HEK293T (cell line): Measurements from ENCODE around the gene WIPF2.
"Not testable (repeated sequence)": the region's sequence is repeated elsewhere in the genome, so short reads cannot be mapped to it uniquely, and the experiment has no call there.

ENCODE experiments used
- CTCF ChIA-PET: fragments of 350-600 bp; formaldehyde crosslinking; extraction: SDS; loops from one replicate; lab custom pipeline; 2021; ENCODE audit warnings: antibody characterized with exemption, inconsistent platforms; lab: Yijun Ruan, JAX
- POLR2A ChIA-PET: fragments of 350-600 bp; formaldehyde crosslinking; extraction: SDS; loops from one replicate; lab custom pipeline; 2020; ENCODE audit warnings: antibody characterized with exemption, inconsistent platforms; lab: Yijun Ruan, JAX
- DNase-seq: peaks from one replicate; pipeline ENCODE4 v3.0.0; 2012; ENCODE audit warnings: mixed read lengths; ENCODE audit errors: extremely low spot score
- ARNT ChIP-seq: fragments of 450-650 bp; IDR thresholded peaks from 2 replicates; pipeline ENCODE4 v1.6.1; 2017; ENCODE audit warnings: mild to moderate bottlenecking
- BHLHE40 ChIP-seq: fragments of 450-650 bp; IDR thresholded peaks from 2 replicates; pipeline ENCODE4 v1.6.1; 2016; ENCODE audit warnings: mild to moderate bottlenecking, moderate library complexity, borderline replicate concordance
- CTBP1 ChIP-seq: fragments of 450-650 bp; IDR thresholded peaks from 2 replicates; pipeline ENCODE4 v1.6.1; 2016; ENCODE audit warnings: borderline replicate concordance
- ELF4 ChIP-seq: fragments of 450-650 bp; IDR thresholded peaks from 2 replicates; pipeline ENCODE4 v1.6.1; 2017; ENCODE audit warnings: antibody characterized with exemption
- FOXA1 ChIP-seq: fragments of 450-650 bp; IDR thresholded peaks from 2 replicates; pipeline ENCODE4 v1.6.1; 2016; ENCODE audit warnings: mild to moderate bottlenecking
- FOXK2 ChIP-seq: fragments of 450-650 bp; IDR thresholded peaks from 2 replicates; pipeline ENCODE4 v1.6.1; 2016; ENCODE audit warnings: mild to moderate bottlenecking
- FOXM1 ChIP-seq: fragments of 450-650 bp; IDR thresholded peaks from 2 replicates; pipeline ENCODE4 v1.6.1; 2017; ENCODE audit warnings: mild to moderate bottlenecking, borderline replicate concordance
- HDGF ChIP-seq: fragments of 450-650 bp; IDR thresholded peaks from 2 replicates; pipeline ENCODE4 v1.6.1; 2017; ENCODE audit warnings: antibody characterized with exemption, borderline replicate concordance
- L3MBTL2 ChIP-seq: fragments of 450-650 bp; conservative IDR thresholded peaks from 2 replicates; pipeline ENCODE4 v1.6.1; 2016; ENCODE audit warnings: mild to moderate bottlenecking
- LEF1 ChIP-seq: fragments of 450-650 bp; IDR thresholded peaks from 2 replicates; pipeline ENCODE4 v1.6.1; 2017; ENCODE audit warnings: mild to moderate bottlenecking, borderline replicate concordance
- NFRKB ChIP-seq: fragments of 450-650 bp; IDR thresholded peaks from 2 replicates; pipeline ENCODE4 v1.6.1; 2016; ENCODE audit warnings: mild to moderate bottlenecking, moderate library complexity
- PKNOX1 ChIP-seq: fragments of 450-650 bp; IDR thresholded peaks from 2 replicates; pipeline ENCODE4 v1.6.1; 2016
- SP1 ChIP-seq: fragments of 450-650 bp; IDR thresholded peaks from 2 replicates; pipeline ENCODE4 v1.6.1; 2017
- SUZ12 ChIP-seq: fragments of 450-650 bp; IDR thresholded peaks from 2 replicates; pipeline ENCODE4 v1.6.1; 2016; ENCODE audit warnings: mild to moderate bottlenecking
- TARDBP ChIP-seq: fragments of 450-650 bp; IDR thresholded peaks from 2 replicates; pipeline ENCODE4 v1.6.1; 2016
- ZNF384 ChIP-seq: fragments of 450-650 bp; IDR thresholded peaks from 2 replicates; pipeline ENCODE4 v1.6.1; 2016

Gene WIPF2

GRCh38 chr17:40219594-40220338 lies 662 bp downstream of the WIPF2 start:
- TF ChIP-seq PKNOX1 (peak; percentile 87), L3MBTL2 (0 out of 2 replicates have a peak, but pooled peaks have one; percentile 45), TARDBP (no peak)
- POLR2A ChIA-PET, result interaction anchor here (0.5 to 2.9 kb wide), 15 partner anchors 10 to 292 kb away, joined by 3 to 31 read pairs (median 5); partner anchors contain the start of genes CDC6, LRRC3C and ORMDL3

GRCh38 chr17:40224718-40225550 lies 5.8 kb downstream of the WIPF2 start:
- ChIA-PET CTCF (no interaction called here), POLR2A (no interaction called here)
- TF ChIP-seq L3MBTL2, result no peak
- no peak for TF ChIP-seq CTBP1
- TF ChIP-seq FOXA1, result no peak
- TF ChIP-seq TARDBP, result no peak
- no peak for TF ChIP-seq SP1
- no peak for TF ChIP-seq FOXM1
- TF ChIP-seq HDGF, result no peak
- TF ChIP-seq ARNT, result no peak
- TF ChIP-seq SUZ12, result no peak
- no peak for TF ChIP-seq ZNF384
- TF ChIP-seq FOXK2, result no peak
- no peak for TF ChIP-seq PKNOX1
- TF ChIP-seq ELF4, result no peak
- DNase-seq, result no peak

More at GRCh38 chr17:40219594-40220338, 662 bp downstream of the WIPF2 start:
- CTCF ChIA-PET, result interaction anchor here (1.4 to 2.2 kb wide), 2 partner anchors 18 to 107 kb away, joined by 5 to 11 read pairs; no protein-coding TSS in a partner anchor
- DNase-seq, result peak; percentile 47

GRCh38 chr17:40229146-40229545 lies 10.0 kb downstream of the WIPF2 start:
- ChIA-PET CTCF (interaction anchor here (0.6 kb wide), 1 partner anchor 79 kb away, joined by 5 read pairs; no protein-coding TSS in a partner anchor), POLR2A (interaction anchor here (1.9 kb wide), 1 partner anchor 10 kb away, joined by 10 read pairs; the partner anchor contains the start of gene WIPF2)
- DNase-seq, result not testable (repeated sequence)

GRCh38 chr17:40230670-40231069 lies 11.6 kb downstream of the WIPF2 start:
- TF ChIP-seq PKNOX1, result no peak
- TF ChIP-seq LEF1, result no peak
- no peak for TF ChIP-seq FOXA1
- TF ChIP-seq HDGF, result no peak
- no peak for TF ChIP-seq BHLHE40
- TF ChIP-seq SP1, result no peak
- TF ChIP-seq NFRKB, result no peak
- no peak for DNase-seq
- ChIA-PET CTCF (no interaction called here), POLR2A (interaction anchor here (1.9 kb wide), 1 partner anchor 12 kb away, joined by 10 read pairs; the partner anchor contains the start of gene WIPF2)

GRCh38 chr17:40231928-40232327 lies 12.8 kb downstream of the WIPF2 start:
- POLR2A ChIA-PET, result interaction anchor here (0.6 to 1.0 kb wide), 3 partner anchors 11 to 56 kb away, joined by 3 to 5 read pairs (median 3); partner anchors contain the start of gene WIPF2
- DNase-seq, CTCF ChIA-PET: not testable (repeated sequence)

- TF ChIP-seq HDGF (no peak), CTBP1 (no peak), FOXM1 (no peak), FOXK2 (no peak), FOXA1 (no peak), ARNT (no peak), SUZ12 (no peak), SP1 (no peak), ZNF384 (no peak), LEF1 (no peak), NFRKB (no peak), L3MBTL2 (no peak), TARDBP (no peak), PKNOX1 (no peak), ELF4 (no peak)
- DNase-seq, result no peak
- POLR2A ChIA-PET, result interaction anchor here (1.0 to 1.6 kb wide), 3 partner anchors 23 to 48 kb away, joined by 4 to 8 read pairs (median 5); partner anchors contain the start of genes CDC6 and WIPF2
- CTCF ChIA-PET, result no interaction called here
Observed at GRCh38 chr17:40241252-40241834, 22.2 kb downstream of the WIPF2 start.
